ENCODE measurements around the gene FIZ1.

Gene FIZ1

GRCh38 chr19:55594996-55595545 lies 4.2 kb downstream of the FIZ1 start:
- Histone ChIP-seq H3K9ac (ENCODE audit: low read depth, low read length, poor library complexity, severe bottlenecking) (no peak overlapping the region), H3K36me3 (ENCODE audit: insufficient read depth, low read length) (no peaks in the 10 kb centered on the region), H3K9me3 (ENCODE audit: insufficient read depth, low read depth, low read length) (no peaks in the 10 kb centered on the region), H3K4me1 (ENCODE audit: insufficient read depth, low read length, poor library complexity, severe bottlenecking) (peaks cover 9% of the 10 kb centered on the region), H2AFZ (ENCODE audit: low read length) (no peak overlapping the region), H3F3A (ENCODE audit: low read depth) (no peaks in the 10 kb centered on the region), H3K9me2 (replicated peaks; ENCODE audit: low read depth, low read length) (no peaks in the 10 kb centered on the region), H3K4me3 (ENCODE audit: low read length, poor library complexity, severe bottlenecking) (no peak overlapping the region), H4K20me1 (ENCODE audit: insufficient read depth, low read length, poor library complexity, severe bottlenecking) (peaks cover 6% of the 10 kb centered on the region), H3K27me3 (ENCODE audit: insufficient read depth, low read length, poor library complexity, severe bottlenecking) (no peaks in the 10 kb centered on the region), H3K4me2 (ENCODE audit: low read depth, low read length, poor library complexity, severe bottlenecking) (no peak overlapping the region), H3K79me2 (ENCODE audit: insufficient read depth, low read length) (peaks cover 8% of the 10 kb centered on the region; the same call in 1 of the 2 replicates)
- TF ChIP-seq CTCF (conservative IDR thresholded peaks at IDR 0.05; ENCODE audit: low read length) (no peak), EZH2phosphoT487 (IDR thresholded peaks at IDR 0.05; ENCODE audit: borderline replicate concordance) (no peak)

GRCh38 chr19:55593096-55593772 lies 6.1 kb downstream of the FIZ1 start:
- H3K27me3 ChIP-seq (ENCODE audit: insufficient read depth, low read length, poor library complexity, severe bottlenecking), result no peaks in the 10 kb centered on the region
- H4K20me1 ChIP-seq (ENCODE audit: insufficient read depth, low read length, poor library complexity, severe bottlenecking), result peaks cover 3% of the 10 kb centered on the region
- no peaks in the 10 kb centered on the region for H3K36me3 ChIP-seq (ENCODE audit: insufficient read depth, low read length)
- H3K4me1 ChIP-seq (ENCODE audit: insufficient read depth, low read length, poor library complexity, severe bottlenecking), result peaks cover 4% of the 10 kb centered on the region
- H3K9me3 ChIP-seq (ENCODE audit: insufficient read depth, low read depth, low read length), result no peaks in the 10 kb centered on the region
- no peak overlapping the region for H3K9ac ChIP-seq (ENCODE audit: low read depth, low read length, poor library complexity, severe bottlenecking)
- H3F3A ChIP-seq (ENCODE audit: low read depth), result no peaks in the 10 kb centered on the region
- H3K4me2 ChIP-seq (ENCODE audit: low read depth, low read length, poor library complexity, severe bottlenecking), result no peak overlapping the region
- peaks cover 4% of the 10 kb centered on the region; the same call in 1 of the 2 replicates for H3K79me2 ChIP-seq (ENCODE audit: insufficient read depth, low read length)
- TF ChIP-seq CTCF (conservative IDR thresholded peaks at IDR 0.05; ENCODE audit: low read length) (no peak), EZH2phosphoT487 (IDR thresholded peaks at IDR 0.05; ENCODE audit: borderline replicate concordance) (no peak)
- no peak overlapping the region for H2AFZ ChIP-seq (ENCODE audit: low read length)
- H3K4me3 ChIP-seq (ENCODE audit: low read length, poor library complexity, severe bottlenecking), result no peak overlapping the region
- no peaks in the 10 kb centered on the region for H3K9me2 ChIP-seq (replicated peaks; ENCODE audit: low read depth, low read length)

GRCh38 chr19:55592391-55593090 lies 6.8 kb downstream of the FIZ1 start:
- TF ChIP-seq EZH2phosphoT487 (IDR thresholded peaks at IDR 0.05; ENCODE audit: borderline replicate concordance), result no peak
- TF ChIP-seq CTCF (conservative IDR thresholded peaks at IDR 0.05; ENCODE audit: low read length), result no peak
- Histone ChIP-seq H2AFZ (ENCODE audit: low read length) (no peak overlapping the region), H4K20me1 (ENCODE audit: insufficient read depth, low read length, poor library complexity, severe bottlenecking) (no peaks in the 10 kb centered on the region), H3K9me3 (ENCODE audit: insufficient read depth, low read depth, low read length) (no peaks in the 10 kb centered on the region), H3K36me3 (ENCODE audit: insufficient read depth, low read length) (no peaks in the 10 kb centered on the region), H3K9ac (ENCODE audit: low read depth, low read length, poor library complexity, severe bottlenecking) (no peak overlapping the region), H3K4me2 (ENCODE audit: low read depth, low read length, poor library complexity, severe bottlenecking) (no peak overlapping the region), H3K79me2 (ENCODE audit: insufficient read depth, low read length) (no peaks in the 10 kb centered on the region), H3K27me3 (ENCODE audit: insufficient read depth, low read length, poor library complexity, severe bottlenecking) (no peaks in the 10 kb centered on the region), H3K4me1 (ENCODE audit: insufficient read depth, low read length, poor library complexity, severe bottlenecking) (no peaks in the 10 kb centered on the region), H3K9me2 (replicated peaks; ENCODE audit: low read depth, low read length) (no peaks in the 10 kb centered on the region), H3K4me3 (ENCODE audit: low read length, poor library complexity, severe bottlenecking) (no peak overlapping the region), H3F3A (ENCODE audit: low read depth) (no peaks in the 10 kb centered on the region)

Data from Loucy (cell line).